WI38 (cell line): Measurements from ENCODE around the gene EDARADD.

Experiments
- H3K4me3 ChIP-seq: 2 replicates; pipeline ENCODE4 v1.5.1; 2011; ENCODE audit warnings: low read depth, mild to moderate bottlenecking, control low read depth, low read length
- TF ChIP-seq, protein P1 (sequence below): IDR thresholded peaks from 2 replicates; pipeline ENCODE4 v1.5.1; 2012; ENCODE audit warnings: low read depth, mild to moderate bottlenecking, control low read depth, low read length

EDARADD gene

DNA sequence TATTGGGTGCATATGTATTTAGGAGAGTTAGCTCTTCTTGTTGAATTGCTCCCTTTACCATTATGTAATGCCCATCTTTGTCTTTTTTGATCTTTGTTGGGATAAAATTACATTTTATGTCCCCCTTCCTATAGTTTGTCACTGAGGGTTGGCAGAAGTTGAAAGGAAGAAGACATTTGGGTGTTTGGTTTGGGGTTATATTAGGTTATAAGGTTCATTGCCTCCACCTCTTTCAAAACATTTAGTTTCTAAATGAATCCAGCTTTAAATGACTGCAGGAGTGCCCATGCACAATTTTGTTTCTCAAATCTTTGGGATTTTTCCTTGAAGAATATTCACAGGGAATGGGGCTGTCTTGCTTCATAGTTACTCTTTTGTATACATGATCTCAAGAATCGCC lies 115.1 kb downstream of the EDARADD start:
- H3K4me3 ChIP-seq = no peak overlapping the region
- TF ChIP-seq, protein P1, sequence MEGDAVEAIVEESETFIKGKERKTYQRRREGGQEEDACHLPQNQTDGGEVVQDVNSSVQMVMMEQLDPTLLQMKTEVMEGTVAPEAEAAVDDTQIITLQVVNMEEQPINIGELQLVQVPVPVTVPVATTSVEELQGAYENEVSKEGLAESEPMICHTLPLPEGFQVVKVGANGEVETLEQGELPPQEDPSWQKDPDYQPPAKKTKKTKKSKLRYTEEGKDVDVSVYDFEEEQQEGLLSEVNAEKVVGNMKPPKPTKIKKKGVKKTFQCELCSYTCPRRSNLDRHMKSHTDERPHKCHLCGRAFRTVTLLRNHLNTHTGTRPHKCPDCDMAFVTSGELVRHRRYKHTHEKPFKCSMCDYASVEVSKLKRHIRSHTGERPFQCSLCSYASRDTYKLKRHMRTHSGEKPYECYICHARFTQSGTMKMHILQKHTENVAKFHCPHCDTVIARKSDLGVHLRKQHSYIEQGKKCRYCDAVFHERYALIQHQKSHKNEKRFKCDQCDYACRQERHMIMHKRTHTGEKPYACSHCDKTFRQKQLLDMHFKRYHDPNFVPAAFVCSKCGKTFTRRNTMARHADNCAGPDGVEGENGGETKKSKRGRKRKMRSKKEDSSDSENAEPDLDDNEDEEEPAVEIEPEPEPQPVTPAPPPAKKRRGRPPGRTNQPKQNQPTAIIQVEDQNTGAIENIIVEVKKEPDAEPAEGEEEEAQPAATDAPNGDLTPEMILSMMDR = no peak

DNA sequence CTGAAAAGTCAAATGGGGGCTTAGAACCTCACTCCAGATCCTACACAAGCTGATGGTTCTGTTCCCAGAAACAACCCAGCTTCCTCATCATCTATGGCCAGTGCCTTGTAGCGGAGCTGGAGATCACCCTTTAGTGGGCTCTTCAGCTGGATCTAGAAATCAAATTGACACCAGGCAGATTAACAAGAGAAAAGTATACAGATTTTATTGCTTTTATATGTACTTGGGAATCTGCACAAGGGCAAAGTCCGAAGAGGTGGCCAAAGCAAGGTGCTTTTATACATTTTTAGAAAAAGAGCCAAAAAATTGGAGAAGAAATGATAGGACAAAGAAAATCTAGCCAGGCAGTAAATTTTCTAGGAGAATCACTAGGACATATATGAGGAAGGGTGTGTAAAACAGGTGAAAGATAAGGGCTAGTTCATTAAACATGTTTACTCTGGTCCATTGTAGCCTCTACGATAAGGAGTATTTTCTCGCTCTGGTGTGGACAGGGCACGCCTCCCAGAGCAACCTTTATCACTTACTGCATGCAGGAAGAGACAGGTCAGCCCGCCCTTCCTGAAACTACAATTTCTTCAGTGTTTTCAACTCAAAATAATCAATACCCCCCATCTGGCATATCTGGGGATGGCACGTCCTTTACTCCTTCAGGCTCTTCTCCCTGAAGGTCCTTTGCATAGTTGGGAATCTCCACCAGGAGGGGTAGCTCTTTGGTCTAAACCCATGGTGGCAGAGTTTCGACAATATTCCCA lies 115.7 kb downstream of the EDARADD start:
- H3K4me3 ChIP-seq = no peak overlapping the region
- TF ChIP-seq, protein P1 = no peak

DNA sequence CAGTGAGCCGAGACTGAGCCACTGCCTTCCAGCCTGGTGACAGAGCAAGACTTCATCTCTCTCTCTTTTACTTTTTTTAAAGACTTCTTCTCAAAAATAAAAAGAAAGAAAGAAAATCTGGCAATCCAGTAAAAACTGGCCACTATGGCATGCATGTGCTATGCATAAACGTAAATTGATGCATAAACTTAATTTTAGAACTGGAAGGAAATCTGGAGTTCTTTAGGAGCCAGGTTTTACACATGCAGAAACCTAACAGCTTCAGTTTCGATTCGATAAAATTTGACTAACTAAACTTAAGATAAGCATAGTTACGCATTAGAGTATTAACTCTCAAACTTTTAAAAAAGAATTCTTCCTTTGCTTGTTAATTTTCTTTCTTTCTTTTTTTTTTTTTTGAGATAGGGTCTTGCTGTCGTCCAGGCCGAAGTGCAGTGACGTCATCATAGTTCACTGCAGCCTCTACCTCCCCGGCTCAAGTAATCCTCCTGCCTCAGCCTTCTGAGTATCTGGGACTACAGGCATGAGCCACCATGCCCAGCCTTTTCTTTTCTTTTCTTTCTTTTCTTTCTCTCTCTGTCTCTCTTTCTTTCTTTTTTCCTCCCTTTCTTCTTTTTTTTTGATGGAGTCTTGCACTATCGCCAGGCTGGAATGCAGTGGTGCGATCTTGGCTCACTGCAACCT lies 117.8 kb downstream of the EDARADD start:
- H3K4me3 ChIP-seq = no peak overlapping the region
- TF ChIP-seq, protein P1 = no peak

DNA sequence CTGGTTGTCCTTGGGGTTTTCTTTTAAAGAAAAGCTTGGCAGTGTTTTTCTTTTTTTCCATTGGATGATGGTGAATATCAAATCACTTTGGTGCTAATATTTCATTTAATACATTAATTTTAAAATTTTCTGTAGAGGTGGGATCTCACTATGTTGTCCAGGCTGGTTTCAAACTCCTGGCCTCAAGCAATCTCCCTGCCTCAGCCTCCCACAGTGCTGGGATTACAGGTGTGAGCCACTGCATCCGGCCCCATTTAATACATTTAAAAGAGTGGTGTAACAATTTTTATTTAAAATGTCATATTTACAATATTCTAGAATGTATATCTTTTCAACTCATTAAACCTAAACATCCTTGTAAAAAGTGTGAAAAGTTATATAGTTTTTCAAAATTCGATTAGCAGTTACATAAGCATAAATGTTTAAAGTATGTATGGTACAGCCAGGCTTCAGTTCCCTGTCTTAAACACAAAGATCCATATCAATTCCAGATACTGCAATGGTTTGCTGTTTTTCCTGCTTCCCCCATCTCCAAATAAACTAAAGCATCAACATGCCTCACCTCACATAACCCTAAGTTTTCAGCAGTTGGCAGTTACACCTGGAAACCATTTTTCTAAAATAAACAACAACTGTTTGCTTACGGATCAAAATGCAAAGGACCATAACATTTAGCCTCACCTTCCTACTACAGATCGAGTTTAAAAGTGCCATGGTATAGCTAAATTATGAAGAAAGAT lies 120.8 kb downstream of the EDARADD start:
- no peak overlapping the region for H3K4me3 ChIP-seq

DNA sequence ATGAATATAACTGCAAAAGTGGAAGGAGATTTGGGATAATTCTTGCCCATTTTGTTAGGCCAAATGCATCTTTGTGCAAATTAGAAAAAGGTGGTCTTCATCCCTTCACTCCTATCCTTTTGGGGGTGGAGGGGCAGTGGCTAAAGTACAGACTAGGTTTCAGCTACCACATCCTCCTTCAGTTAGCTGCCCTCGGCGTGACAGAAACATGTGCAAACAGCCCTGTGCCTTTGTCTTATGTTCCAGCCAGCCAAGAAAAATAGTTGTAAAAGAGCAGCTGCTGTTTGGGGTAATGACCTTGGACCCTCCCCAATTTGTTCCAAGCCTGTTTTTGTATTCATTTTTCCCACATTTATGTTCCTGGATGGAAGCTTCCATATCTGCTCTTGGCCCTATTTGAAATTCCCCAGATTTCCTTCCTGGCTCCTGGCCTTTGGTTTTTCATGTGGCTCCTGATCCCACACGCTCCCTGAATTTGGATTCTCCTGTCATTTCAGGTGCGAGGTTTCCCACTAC lies 121.4 kb downstream of the EDARADD start:
- TF ChIP-seq, protein P1 = no peak
- no peak overlapping the region for H3K4me3 ChIP-seq

More for the DNA sequence above, 120.8 kb downstream of the EDARADD start:
- TF ChIP-seq, protein P1 = no peak

DNA sequence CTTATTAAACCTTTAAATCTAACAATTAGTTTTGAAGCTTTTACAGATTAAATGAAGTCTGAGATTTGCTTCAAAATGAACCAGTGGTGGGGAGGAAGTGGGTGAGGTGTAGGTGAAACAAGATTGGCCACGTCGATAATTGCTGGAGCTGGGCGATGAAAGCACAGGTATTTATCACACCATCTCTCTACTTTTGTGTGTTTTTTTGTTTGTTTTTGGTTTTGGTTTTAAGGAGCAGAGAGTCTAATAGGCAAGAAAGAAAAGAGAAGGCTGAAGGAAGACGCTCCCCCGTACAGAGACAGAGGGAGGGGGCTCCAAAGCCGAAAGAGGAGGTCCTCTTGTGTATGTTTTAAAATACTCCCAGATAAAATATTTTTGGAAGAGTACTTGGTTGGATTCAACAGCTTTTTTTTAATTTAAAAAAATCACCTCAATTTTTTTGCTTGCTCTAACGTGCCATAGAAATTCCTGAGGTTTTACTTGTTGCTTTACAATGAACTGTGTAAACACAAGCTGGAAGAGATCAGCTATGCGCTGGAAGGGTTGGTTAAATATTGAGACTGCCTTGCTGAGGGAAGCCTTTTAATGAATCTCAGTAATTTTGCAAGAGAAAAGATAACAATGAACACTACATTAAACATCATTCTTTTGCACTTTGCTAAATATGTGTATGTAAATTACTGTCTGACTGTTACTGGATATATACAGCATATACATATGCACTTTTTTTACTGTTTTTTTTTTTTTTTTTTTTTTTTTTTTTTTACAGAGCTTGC lies 123.0 kb downstream of the EDARADD start:
- TF ChIP-seq, protein P1 = no peak
- H3K4me3 ChIP-seq = no peak overlapping the region
